Nephron progenitor cell (in vitro differentiated cells): Measurements from ENCODE around the gene RABIF.

Source experiments
- DNase-seq: peaks from one replicate; pipeline ENCODE4 v3.0.0; 2021
- H3K27ac Mint-ChIP-seq: 2 replicates; pipeline ENCODE4 v1.8.0; 2021; ENCODE audit warnings: mild to moderate bottlenecking, moderate library complexity, mixed read lengths
- H3K27me3 Mint-ChIP-seq: 2 replicates; pipeline ENCODE4 v1.8.0; 2021; ENCODE audit warnings: mild to moderate bottlenecking, low read depth, mixed read lengths; ENCODE audit not compliant: poor library complexity
- H3K36me3 Mint-ChIP-seq: 2 replicates; pipeline ENCODE4 v1.8.0; 2021; ENCODE audit warnings: low read depth, mixed read lengths
- H3K4me1 Mint-ChIP-seq: 2 replicates; pipeline ENCODE4 v1.8.0; 2021; ENCODE audit warnings: mixed read lengths
- H3K4me3 Mint-ChIP-seq: 2 replicates; pipeline ENCODE4 v1.8.0; 2021; ENCODE audit warnings: mild to moderate bottlenecking, moderate library complexity, mixed read lengths
- H3K9me3 Mint-ChIP-seq: 2 replicates; pipeline ENCODE4 v1.8.0; 2021; ENCODE audit warnings: mild to moderate bottlenecking, moderate library complexity, mixed read lengths
- TF ChIP-seq, protein P1 (sequence below): fragments of 200-600 bp; sonication (generic); IDR thresholded peaks from 2 replicates; pipeline ENCODE4 v1.5.0; 2021; ENCODE audit warnings: antibody characterized with exemption

The RABIF gene

DNA sequence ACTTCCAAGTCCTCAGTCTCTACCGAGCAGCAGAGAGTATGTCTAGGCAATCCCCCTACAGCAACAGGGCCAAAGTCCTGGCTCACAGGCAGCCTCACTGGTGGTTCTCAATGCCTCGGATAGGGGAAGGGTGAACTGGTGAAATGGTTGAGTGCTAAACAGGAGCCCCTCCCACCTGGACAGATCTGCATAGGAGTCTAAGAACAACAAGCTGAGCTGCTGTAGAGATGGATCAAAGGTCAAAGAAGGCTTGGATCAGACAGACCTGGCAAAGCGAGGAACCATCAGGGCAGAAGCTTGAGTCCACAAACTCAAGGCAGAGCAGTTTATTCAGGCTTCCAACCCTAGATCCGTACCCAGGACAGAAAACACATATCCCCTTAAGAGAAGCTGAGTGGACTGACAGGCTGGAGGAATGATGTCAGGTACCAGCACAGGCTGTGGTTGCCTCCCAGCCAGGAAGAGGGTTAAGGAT is 31.8 kb downstream of the RABIF start:
- TF ChIP-seq, protein P1, sequence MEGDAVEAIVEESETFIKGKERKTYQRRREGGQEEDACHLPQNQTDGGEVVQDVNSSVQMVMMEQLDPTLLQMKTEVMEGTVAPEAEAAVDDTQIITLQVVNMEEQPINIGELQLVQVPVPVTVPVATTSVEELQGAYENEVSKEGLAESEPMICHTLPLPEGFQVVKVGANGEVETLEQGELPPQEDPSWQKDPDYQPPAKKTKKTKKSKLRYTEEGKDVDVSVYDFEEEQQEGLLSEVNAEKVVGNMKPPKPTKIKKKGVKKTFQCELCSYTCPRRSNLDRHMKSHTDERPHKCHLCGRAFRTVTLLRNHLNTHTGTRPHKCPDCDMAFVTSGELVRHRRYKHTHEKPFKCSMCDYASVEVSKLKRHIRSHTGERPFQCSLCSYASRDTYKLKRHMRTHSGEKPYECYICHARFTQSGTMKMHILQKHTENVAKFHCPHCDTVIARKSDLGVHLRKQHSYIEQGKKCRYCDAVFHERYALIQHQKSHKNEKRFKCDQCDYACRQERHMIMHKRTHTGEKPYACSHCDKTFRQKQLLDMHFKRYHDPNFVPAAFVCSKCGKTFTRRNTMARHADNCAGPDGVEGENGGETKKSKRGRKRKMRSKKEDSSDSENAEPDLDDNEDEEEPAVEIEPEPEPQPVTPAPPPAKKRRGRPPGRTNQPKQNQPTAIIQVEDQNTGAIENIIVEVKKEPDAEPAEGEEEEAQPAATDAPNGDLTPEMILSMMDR: no peak
- Mint-ChIP-seq H3K9me3 (no peaks in the 10 kb centered on the region), H3K36me3 (peaks cover 41% of the 10 kb centered on the region), H3K27me3 (no peaks in the 10 kb centered on the region), H3K27ac (no peak overlapping the region), H3K4me3 (no peak overlapping the region), H3K4me1 (peaks cover 12% of the 10 kb centered on the region)
- DNase-seq: no peak

DNA sequence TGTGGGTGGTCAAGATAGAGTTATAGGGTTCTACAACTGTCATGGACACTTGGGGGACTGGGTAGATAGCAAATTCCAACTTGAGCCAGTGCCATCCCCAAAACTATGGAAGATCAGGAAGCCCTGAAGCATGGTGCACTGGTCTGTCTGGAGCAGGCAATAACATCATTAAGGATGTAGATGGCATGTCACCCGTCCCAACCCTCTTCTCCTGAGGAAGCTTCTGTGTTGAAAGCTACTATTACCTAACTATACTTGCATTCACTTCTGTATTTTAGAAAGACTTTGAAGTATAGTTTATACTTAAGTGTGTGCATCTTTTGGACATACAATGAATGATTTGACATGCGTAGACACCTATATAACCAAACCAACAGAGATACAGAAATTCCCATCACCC is 32.9 kb downstream of the RABIF start:
- no peak overlapping the region for H3K4me3 Mint-ChIP-seq
- DNase-seq: no peak
- H3K9me3 Mint-ChIP-seq: no peaks in the 10 kb centered on the region
- TF ChIP-seq, protein P1: no peak
- H3K27ac Mint-ChIP-seq: no peak overlapping the region
- H3K36me3 Mint-ChIP-seq: peaks cover 43% of the 10 kb centered on the region
- no peaks in the 10 kb centered on the region for H3K27me3 Mint-ChIP-seq
- peaks cover 6% of the 10 kb centered on the region for H3K4me1 Mint-ChIP-seq

DNA sequence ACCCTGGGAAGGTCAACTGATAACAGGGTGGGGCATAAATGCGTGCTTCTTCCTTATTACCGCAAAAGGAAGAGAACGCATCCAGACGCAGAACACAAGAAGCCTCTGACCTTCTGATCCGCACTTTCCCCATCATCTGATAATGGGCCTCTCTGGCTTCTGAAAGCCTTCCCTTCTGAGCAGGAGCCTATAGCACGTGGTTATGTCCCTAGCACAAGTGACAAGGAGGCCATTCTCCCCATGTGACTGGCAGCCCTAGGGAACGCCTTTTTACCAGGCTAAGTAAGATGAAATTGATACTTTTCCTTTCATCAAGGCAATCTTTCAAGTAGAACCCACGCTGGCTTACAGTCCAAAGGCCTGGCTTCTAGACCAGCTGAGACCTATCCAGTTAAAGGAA is 34.2 kb downstream of the RABIF start:
- Mint-ChIP-seq H3K4me3 (no peak overlapping the region), H3K36me3 (peaks cover 49% of the 10 kb centered on the region), H3K27ac (no peak overlapping the region), H3K9me3 (no peaks in the 10 kb centered on the region), H3K27me3 (no peaks in the 10 kb centered on the region), H3K4me1 (peaks cover 2% of the 10 kb centered on the region)
- no peak for DNase-seq
- TF ChIP-seq, protein P1: no peak

DNA sequence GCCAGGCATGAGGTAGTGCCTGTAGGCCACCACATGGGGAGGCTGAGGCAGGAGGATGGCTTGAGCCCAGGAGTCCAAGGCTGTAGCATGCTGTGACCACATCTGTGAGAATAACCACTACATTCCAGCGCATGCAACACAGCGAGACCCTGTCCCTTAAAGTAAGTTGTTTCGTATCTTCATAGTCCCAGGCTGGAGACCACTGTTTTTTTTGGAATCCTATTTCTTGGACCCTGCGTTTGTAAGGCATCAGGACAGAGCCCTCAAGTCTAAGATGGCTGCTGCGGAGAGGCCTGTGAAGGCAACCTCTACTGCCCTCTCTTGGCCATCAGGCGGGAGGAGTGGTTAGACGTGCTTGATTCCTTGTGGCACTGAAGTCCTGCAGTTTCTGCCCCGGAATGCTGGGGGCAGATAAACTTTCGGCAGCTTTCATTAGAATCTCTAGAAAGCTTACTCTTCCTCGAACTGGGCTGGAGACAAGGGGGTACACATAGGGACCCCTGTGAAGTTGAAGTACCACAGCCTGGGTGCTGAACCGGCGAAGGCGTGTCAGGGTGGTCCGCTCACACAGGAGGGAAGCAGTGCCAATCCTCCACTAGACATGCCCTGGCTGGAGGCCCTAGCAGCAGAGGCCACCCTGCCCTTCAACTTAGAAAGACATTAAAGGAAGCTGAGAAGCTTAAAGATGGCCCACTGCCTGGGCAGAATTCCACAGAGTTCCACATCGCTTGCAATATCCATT is 36.6 kb downstream of the RABIF start:
- TF ChIP-seq, protein P1: peak; percentile 55
- H3K9me3 Mint-ChIP-seq: no peaks in the 10 kb centered on the region
- H3K4me3 Mint-ChIP-seq: no peak overlapping the region
- no peaks in the 10 kb centered on the region for H3K27me3 Mint-ChIP-seq
- no peak overlapping the region for H3K27ac Mint-ChIP-seq
- DNase-seq: peak; percentile 39
- peaks cover 42% of the 10 kb centered on the region for H3K36me3 Mint-ChIP-seq
- H3K4me1 Mint-ChIP-seq: no peaks in the 10 kb centered on the region

DNA sequence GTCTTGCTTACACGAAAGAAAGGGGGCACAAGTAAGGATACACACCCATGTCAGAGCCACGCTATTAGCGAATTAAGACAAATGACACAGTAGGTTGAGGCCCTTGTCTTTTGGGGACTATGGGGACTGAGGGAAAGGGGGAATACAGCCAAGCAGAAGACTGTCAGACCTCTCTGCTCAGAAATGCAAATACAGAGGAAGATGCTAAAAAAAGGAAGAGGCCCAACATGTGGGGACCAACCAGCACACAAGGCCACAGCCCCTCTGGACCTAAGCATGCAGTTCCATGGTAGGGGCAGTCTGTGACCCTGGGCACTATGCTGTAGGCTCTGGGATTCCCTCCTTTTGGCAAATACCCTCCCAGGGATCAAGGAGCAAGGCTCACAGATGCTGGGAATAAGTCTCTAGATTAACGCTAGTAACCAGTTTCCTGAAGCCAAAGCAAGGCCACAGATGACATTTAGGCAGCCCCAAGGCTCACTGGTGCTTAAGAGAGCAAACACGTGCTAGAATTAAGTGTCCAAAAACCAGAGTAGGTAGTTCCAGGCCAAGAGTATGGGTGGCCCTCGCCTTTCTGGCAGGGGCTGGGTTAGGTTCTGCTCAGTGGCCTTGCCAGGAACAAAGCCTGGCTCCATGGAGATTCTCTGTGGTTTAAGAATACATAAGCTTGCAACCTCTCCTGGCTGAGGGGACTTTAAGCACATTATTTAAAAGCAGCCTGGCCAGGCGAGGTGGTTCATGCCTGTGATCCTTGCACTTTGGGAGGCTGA is 38.2 kb downstream of the RABIF start:
- Mint-ChIP-seq H3K27me3 (peaks cover 5% of the 10 kb centered on the region), H3K4me3 (no peak overlapping the region), H3K4me1 (no peaks in the 10 kb centered on the region), H3K36me3 (peaks cover 27% of the 10 kb centered on the region), H3K9me3 (no peaks in the 10 kb centered on the region), H3K27ac (no peak overlapping the region)
- TF ChIP-seq, protein P1: no peak
- no peak for DNase-seq
